ENCODE data around the gene TMEM217. TPM values are rescaled to one million over a fixed set of nuclear protein-coding genes. Genes with fewer than 3 reads are reported as not detected.

TMEM217 gene
- polyA plus RNA-seq, 1 of the 3 experiments (the other 2 are of a cell fraction) = 1.5 TPM

GRCh38 chr6:37238381-37238780, 19.6 kb downstream of the TMEM217 start:
- Histone ChIP-seq H3K9me3 (no peaks in the 10 kb centered on the region), H3K9me2 (no peaks in the 10 kb centered on the region), H3F3A (replicated peaks; ENCODE audit: insufficient read depth) (peaks cover 51% of the 10 kb centered on the region), H3K27me3 (ENCODE audit: insufficient read depth) (no peaks in the 10 kb centered on the region), H3K79me2 (ENCODE audit: insufficient read depth) (no peaks in the 10 kb centered on the region), H3K4me3 (ENCODE audit: low read depth in 2 of 2, low read length in 1 of 2) (no peak overlapping the region), H2AFZ (ENCODE audit: low read depth) (peak overlapping the region; percentile 47; the same call in 1 of the 2 replicates), H3K27ac (ENCODE audit: low read depth in 2 of 2, low read length in 1 of 2) (peak overlapping the region in 1 of 2 experiments; percentile 100; a peak in 1 of 4 replicates), H4K20me1 (ENCODE audit: insufficient read depth) (no peaks in the 10 kb centered on the region), H3K36me3 (replicated peaks in 1 of 2; ENCODE audit: control insufficient read depth in 1 of 2, insufficient read depth in 2 of 2, low read length in 1 of 2) (no peaks in the 10 kb centered on the region), H3K4me2 (no peak overlapping the region), H3K4me1 (ENCODE audit: control insufficient read depth in 1 of 2, insufficient read depth in 2 of 2, low read depth in 1 of 2, low read length in 1 of 2) (peaks cover 14 to 16% of the 10 kb centered on the region in 2 experiments), H3K9ac (no peak overlapping the region)
- WGBS (ENCODE audit: low lambda C conversion rate) = 91% methylated on average over 1 of the region's 1 CpG
- no peak for TF ChIP-seq EZH2phosphoT487 (IDR thresholded peaks at IDR 0.05; ENCODE audit: borderline replicate concordance, low read depth)
- TF ChIP-seq IRF3 (IDR thresholded peaks at IDR 0.05; ENCODE audit: low read depth, low read length) = no peak
- no peak for TF ChIP-seq SMC3 (IDR thresholded peaks at IDR 0.05; ENCODE audit: low read depth, low read length)
- TF ChIP-seq GATA2 (CRISPR knock-in tag; IDR thresholded peaks at IDR 0.05) = no peak
- no peak for TF ChIP-seq EP300 (IDR thresholded peaks at IDR 0.05; ENCODE audit: borderline replicate concordance in 1 of 2, low read depth in 1 of 2, low read length in 1 of 2)
- TF ChIP-seq SIN3A (IDR thresholded peaks at IDR 0.05; ENCODE audit: borderline replicate concordance, low read depth, low read length) = no peak
- TF ChIP-seq TEAD4 (IDR thresholded peaks at IDR 0.05; ENCODE audit: borderline replicate concordance, insufficient read depth) = no peak
- TF ChIP-seq USF2 (IDR thresholded peaks at IDR 0.05; ENCODE audit: borderline replicate concordance, low read depth, low read length) = no peak
- no peak for TF ChIP-seq NRF1 (IDR thresholded peaks at IDR 0.05; ENCODE audit: low read depth, low read length)
- no peak for TF ChIP-seq MEF2A (IDR thresholded peaks at IDR 0.05; ENCODE audit: borderline replicate concordance, low read depth)
- TF ChIP-seq TAF1 (IDR thresholded peaks at IDR 0.05; ENCODE audit: borderline replicate concordance, low read depth, low read length) = no peak
- TF ChIP-seq JUND (IDR thresholded peaks at IDR 0.05) = no peak
- no peak for TF ChIP-seq CTCF (IDR thresholded peaks at IDR 0.05)
- no peak for TF ChIP-seq TCF12 (IDR thresholded peaks at IDR 0.05)
- TF ChIP-seq ELF1 (IDR thresholded peaks at IDR 0.05) = no peak
- no peak for TF ChIP-seq RCOR1 (IDR thresholded peaks at IDR 0.05; ENCODE audit: low read length)
- TF ChIP-seq POLR2AphosphoS5 (IDR thresholded peaks at IDR 0.05; ENCODE audit: low read depth, low read length) = no peak
- TF ChIP-seq FOSL2 (IDR thresholded peaks at IDR 0.05; ENCODE audit: borderline replicate concordance, low read depth) = no peak
- TF ChIP-seq USF1 (IDR thresholded peaks at IDR 0.05; ENCODE audit: borderline replicate concordance, low read depth) = no peak
- no peak for TF ChIP-seq YY1 (IDR thresholded peaks at IDR 0.05; ENCODE audit: low read depth)
- ChIA-PET CTCF (no interaction called here), POLR2A (interaction anchor here (0.6 kb wide), 1 partner anchor 75 kb away, joined by 3 read pairs; no protein-coding TSS in a partner anchor)
- no peak for DNase-seq

Measured in SK-N-SH (cell line).